HG02610 (cell line): ENCODE results near the gene SLMAP.
"Not testable (repeated sequence)": the region's sequence is repeated elsewhere in the genome, so short reads cannot be mapped to it uniquely, and the experiment has no call there.

ENCODE experiments used
- ATAC-seq: cut with Tn5 transposase; IDR thresholded peaks from one replicate; pipeline ENCODE4 v1.9.1; 2021; ENCODE audit warnings: mild to moderate bottlenecking, moderate library complexity; ENCODE audit not compliant: unreplicated experiment

SLMAP gene

DNA sequence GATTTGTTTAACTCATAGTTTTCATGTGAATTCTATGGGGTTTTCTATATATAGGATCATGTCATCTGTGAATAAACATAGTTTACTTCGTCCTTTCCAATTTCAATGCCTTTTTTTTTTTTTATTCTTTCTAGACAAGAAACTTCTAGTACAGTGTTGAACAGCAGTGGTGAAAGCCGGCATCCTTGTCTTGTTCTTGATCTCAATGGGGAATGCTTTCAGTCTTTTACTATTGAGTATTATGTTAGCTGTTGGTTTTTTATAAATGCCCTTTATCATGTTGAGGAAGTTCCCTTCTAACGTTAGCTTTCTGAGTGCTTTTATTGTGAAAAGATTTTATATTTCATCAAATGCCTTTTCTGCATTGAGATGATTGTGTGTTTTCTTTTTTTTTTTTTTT lies 69.0 kb downstream of the SLMAP start:
- ATAC-seq: no peak

- ATAC-seq: no peak
These were observed 70.3 kb downstream of the SLMAP start for GRCh38 chr3:57826245-57826951.

DNA sequence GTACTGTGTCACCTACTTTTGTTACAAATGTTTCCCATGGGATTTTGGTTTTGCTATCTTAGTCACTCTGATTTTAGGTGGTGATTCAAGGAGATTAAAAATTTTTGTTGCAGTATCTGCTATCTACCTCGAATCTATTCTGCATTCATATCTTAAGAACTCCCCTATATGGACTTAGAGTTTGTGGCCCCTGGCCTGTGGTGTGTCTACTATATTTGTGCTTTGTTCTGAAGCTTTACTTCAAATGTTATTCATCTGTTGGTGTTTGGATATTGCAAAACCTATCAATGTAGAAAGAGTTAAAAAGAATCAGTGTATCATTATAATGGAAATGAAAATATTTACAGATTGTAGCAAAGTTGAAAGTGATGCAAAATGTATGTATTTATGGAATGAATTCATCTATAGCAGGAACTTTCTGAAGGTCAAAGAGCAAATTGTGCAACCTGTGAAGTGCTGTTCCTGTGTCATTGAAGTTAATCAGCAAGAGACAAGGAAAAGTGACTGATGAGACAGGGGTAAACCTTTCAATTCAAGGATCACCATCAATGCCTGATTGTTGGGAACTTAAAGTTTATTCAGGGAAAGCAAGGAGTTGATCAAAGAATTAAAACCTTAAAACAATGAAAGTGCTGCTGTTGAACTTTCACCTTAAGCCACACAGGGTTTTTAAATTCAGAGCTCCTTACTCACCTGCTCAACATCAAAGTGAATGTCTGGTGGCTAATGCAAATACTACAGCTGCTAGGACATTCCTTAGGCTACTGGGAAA lies 71.0 kb downstream of the SLMAP start:
- no peak for ATAC-seq

- no peak for ATAC-seq
These were observed 71.6 kb downstream of the SLMAP start for GRCh38 chr3:57827757-57828156.

- no peak for ATAC-seq
These were observed 76.4 kb downstream of the SLMAP start for GRCh38 chr3:57832486-57832885.

DNA sequence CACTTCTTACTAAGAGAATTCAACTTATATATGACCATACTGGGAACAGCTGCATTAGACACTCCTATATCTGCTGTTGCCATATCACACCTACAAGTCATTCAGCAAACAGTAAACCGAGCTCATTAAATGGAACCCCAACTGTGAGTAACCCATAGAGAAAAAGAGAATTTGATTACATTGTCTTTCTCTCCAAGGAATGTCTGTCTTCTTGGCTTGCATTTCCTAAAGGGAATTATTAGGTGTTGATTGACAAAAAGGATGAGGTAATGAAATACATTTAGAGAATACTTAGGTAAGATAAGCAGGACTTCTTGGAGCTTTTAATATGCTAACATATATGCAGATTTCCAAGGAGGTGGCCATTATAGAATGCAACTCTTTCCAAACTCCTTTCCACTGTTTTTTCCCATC lies 76.8 kb downstream of the SLMAP start:
- ATAC-seq: no peak

GRCh38 chr3:57833763-57834162 lies 77.7 kb downstream of the SLMAP start:
- ATAC-seq: no peak

- no peak for ATAC-seq
These were observed 81.6 kb downstream of the SLMAP start for GRCh38 chr3:57837686-57838085.

- no peak for ATAC-seq
These were observed 82.5 kb downstream of the SLMAP start for GRCh38 chr3:57838627-57839026.

DNA sequence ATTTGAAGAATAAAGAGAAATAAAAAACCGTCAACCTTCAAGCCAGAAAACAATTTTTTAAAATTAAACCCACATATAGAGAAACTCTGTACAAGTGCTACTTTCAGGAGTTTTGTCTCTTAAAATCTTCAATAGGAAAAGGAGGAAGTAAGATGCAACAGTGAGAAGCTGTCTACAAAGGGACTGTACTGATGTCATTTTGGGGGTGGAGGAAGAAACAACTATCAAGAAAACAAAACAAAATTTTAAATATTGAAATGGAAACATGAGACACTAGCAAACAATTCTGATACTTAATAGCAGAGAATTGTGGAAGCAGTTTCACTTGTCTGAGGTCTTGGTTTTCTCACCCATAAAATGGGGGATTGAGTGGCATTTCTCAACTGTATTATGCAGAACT lies 84.4 kb downstream of the SLMAP start:
- peak; percentile 43 for ATAC-seq

- ATAC-seq: no peak
These were observed 85.7 kb downstream of the SLMAP start for GRCh38 chr3:57841818-57842217.

- ATAC-seq: no peak
These were observed 92.1 kb downstream of the SLMAP start for GRCh38 chr3:57848177-57848738.

GRCh38 chr3:57851304-57851703 lies 95.2 kb downstream of the SLMAP start:
- ATAC-seq: no peak

GRCh38 chr3:57852896-57853295 lies 96.8 kb downstream of the SLMAP start:
- ATAC-seq: no peak

DNA sequence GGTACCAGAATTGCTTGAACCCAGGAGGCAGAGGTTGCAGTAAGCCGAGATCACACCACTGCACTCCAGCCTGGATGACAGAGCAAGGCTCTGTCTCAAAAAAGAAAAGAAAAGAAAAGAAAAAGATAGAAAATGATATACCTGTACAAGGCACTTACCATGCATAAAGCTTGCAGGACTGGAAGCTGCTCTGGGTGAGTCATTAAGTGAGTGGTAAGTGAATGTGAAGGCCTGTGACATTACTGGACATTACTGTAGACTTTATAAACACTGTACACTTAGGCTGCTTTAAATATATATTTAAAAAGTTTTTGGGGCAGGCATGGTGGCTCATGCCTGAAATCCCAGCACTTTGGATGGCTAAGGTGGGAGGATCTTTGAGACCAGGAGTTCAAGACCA lies 99.2 kb downstream of the SLMAP start:
- ATAC-seq: no peak

DNA sequence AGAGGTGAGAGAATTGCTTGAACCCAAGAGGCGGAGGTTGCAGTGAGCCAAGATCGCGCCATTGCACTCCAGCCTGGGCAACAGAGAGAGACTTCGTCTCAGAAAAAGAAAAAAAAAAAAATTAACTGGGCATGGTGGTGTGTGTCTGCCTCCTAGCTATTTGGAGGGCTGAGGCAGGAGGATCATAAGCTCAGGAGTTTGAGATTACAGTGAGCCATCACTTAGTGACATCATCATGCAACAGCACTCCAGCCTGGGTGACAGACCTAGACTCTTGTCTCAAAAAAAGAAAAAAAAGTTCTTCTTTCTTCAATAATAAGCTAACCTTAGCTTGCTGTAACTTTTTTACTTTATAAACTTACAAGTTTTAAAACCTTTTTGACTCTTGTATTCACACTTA lies 99.8 kb downstream of the SLMAP start:
- no peak for ATAC-seq

GRCh38 chr3:57856675-57857074 lies 100.6 kb downstream of the SLMAP start:
- ATAC-seq: no peak

- no peak for ATAC-seq
These were observed 106.8 kb downstream of the SLMAP start for GRCh38 chr3:57862894-57863293.

DNA sequence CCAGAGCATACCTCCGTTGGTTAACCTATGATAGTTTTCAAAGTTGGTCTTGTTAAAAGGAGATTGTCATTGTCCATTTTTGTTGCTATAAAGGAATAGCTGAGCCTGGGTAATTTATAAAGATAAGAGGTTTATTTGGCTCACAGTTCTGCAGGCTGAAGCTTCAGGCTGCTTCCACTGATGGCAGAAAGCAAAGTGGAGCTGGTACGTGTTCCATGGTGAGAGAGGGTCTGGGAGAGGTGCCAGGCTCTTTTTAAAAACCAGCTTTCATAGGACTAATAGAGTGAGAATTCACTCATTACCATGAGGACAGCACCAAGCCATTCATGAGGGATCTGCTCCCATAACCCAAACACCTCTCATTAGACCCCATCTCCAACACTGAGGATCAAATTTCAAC lies 107.3 kb downstream of the SLMAP start:
- no peak for ATAC-seq

- ATAC-seq: no peak
These were observed 108.7 kb downstream of the SLMAP start for GRCh38 chr3:57864853-57865252.

DNA sequence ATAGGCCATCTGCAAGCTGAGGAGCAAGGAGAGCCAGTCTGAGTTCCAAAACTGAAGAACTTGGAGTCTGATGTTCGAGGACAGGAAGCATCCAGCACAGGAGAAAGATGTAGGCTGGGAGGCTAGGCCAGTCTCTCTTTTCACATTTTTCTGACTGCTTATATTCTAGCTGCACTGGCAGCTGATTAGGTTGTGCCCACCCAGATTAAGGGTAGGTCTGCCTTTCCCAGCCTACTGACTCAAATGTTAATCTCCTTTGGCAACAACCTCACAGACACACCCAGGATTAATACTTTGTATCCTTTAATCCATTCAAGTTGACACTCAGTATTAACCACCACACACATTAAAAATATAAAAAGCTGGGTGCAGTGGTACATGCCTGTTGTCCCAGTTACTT lies 113.0 kb downstream of the SLMAP start:
- ATAC-seq: not testable (repeated sequence)

- no peak for ATAC-seq
These were observed 116.5 kb downstream of the SLMAP start for GRCh38 chr3:57872606-57873005.
